ENCODE data around the gene VIPR2.

DNA sequence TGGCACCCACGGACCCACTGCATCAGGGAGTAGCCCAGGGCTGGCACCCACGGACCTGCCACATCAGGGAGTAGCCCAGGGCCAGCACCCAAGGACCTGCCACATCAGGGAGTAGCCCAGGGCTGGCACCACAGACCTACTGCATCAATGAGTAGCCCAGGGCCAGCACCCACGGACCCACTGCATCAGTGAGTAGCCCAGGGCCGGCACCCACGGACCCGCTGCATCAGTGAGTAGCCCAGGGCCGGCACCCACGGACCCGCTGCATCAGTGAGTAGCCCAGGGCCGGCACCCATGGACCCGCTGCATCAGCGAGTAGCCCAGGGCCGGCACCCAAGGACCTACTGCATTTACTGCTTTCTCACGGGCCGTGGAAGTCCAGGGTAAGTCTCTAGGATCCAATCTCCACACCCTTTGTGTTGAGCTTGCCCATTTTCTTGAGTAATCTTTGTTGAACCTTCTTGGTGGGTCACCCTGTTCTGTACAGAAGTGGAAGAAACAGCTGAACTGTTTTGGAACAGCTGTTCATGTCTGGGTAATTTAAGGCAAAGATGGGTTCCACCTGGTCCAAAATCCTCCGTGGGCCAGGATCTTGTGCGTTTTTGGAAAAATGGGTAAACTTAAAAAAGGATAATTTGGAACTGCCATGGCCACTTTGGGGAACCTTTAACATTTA, 69.0 kb downstream of the VIPR2 start:
- no peak for TF ChIP-seq ZNF274 (IDR thresholded peaks at IDR 0.05; ENCODE audit: low read depth, low read length)
- TF ChIP-seq YY1 (IDR thresholded peaks at IDR 0.05; ENCODE audit: insufficient read depth, insufficient read length) = no peak
- TF ChIP-seq SUZ12 (IDR thresholded peaks at IDR 0.05; ENCODE audit: extremely low read depth, insufficient read depth, insufficient read length) = no peak

Data from NT2/D1 (cell line).